Measurements from ENCODE around the gene ANP32E.

Gene ANP32E

GRCh38 chr1:150180474-150180873, 55.4 kb downstream of the ANP32E start:
- H3K4me2 ChIP-seq (ENCODE audit: low read depth, low read length) = no peak overlapping the region
- H3K9ac ChIP-seq (ENCODE audit: low read length) = no peak overlapping the region
- no peak overlapping the region for H2AFZ ChIP-seq (ENCODE audit: low read length)
- no peak for TF ChIP-seq CTCF (IDR thresholded peaks at IDR 0.05; ENCODE audit: low read length)
- TF ChIP-seq EZH2phosphoT487 (IDR thresholded peaks at IDR 0.05; ENCODE audit: low read length) = no peak
- TF ChIP-seq EZH2 (optimal IDR thresholded peaks at IDR 0.05; ENCODE audit: low read depth, low read length) = no peak
- no peak overlapping the region for H3K4me3 ChIP-seq (ENCODE audit: low read length)
- H3F3A ChIP-seq (ENCODE audit: insufficient read depth, low read length) = no peaks in the 10 kb centered on the region
- no peaks in the 10 kb centered on the region for H3K9me3 ChIP-seq (replicated peaks; ENCODE audit: insufficient read depth, low read length)
- H3K4me1 ChIP-seq (ENCODE audit: low read length) = no peaks in the 10 kb centered on the region
- H3K36me3 ChIP-seq (replicated peaks; ENCODE audit: insufficient read depth, low read length) = no peaks in the 10 kb centered on the region
- no peak for DNase-seq
- H4K20me1 ChIP-seq (ENCODE audit: insufficient read depth, low read length) = no peaks in the 10 kb centered on the region
- no peaks in the 10 kb centered on the region for H3K79me2 ChIP-seq (ENCODE audit: low read length)
- no peaks in the 10 kb centered on the region for H3K9me2 ChIP-seq (replicated peaks; ENCODE audit: insufficient read depth, low read length)
- H3K27ac ChIP-seq (ENCODE audit: low read length) = no peak overlapping the region
- no peaks in the 10 kb centered on the region for H3K27me3 ChIP-seq (replicated peaks; ENCODE audit: insufficient read depth, low read length)

DNA sequence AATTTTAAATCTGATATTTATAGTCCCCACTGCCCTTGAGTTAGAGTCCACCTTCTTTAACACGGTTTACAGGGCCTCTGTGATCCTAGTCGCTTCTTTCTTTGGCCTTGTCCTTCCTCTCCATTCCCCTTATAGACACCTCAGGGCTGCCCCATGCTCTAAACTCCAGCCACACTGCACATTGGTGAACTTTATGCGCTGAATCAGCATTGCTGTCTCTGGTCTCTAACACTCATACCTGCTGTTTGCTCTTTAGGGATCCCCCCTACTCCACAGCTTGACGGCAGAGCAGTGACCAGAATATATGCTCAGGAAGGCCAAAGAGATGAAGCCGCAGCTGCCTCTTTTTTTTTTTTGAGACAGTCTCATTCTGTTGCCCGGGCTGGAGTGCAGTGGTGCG, 56.0 kb downstream of the ANP32E start:
- no peak overlapping the region for H3K27ac ChIP-seq (ENCODE audit: low read length)
- no peak for DNase-seq
- no peaks in the 10 kb centered on the region for H3K79me2 ChIP-seq (ENCODE audit: low read length)
- no peak overlapping the region for H3K4me2 ChIP-seq (ENCODE audit: low read depth, low read length)
- no peak overlapping the region for H3K4me3 ChIP-seq (ENCODE audit: low read length)
- no peaks in the 10 kb centered on the region for H3K36me3 ChIP-seq (replicated peaks; ENCODE audit: insufficient read depth, low read length)
- TF ChIP-seq EZH2 (optimal IDR thresholded peaks at IDR 0.05; ENCODE audit: low read depth, low read length) (no peak), CTCF (IDR thresholded peaks at IDR 0.05; ENCODE audit: low read length) (no peak), EZH2phosphoT487 (IDR thresholded peaks at IDR 0.05; ENCODE audit: low read length) (no peak)
- H3K9ac ChIP-seq (ENCODE audit: low read length) = no peak overlapping the region
- no peaks in the 10 kb centered on the region for H3K9me2 ChIP-seq (replicated peaks; ENCODE audit: insufficient read depth, low read length)
- H3K27me3 ChIP-seq (replicated peaks; ENCODE audit: insufficient read depth, low read length) = no peaks in the 10 kb centered on the region
- H3F3A ChIP-seq (ENCODE audit: insufficient read depth, low read length) = no peaks in the 10 kb centered on the region
- no peaks in the 10 kb centered on the region for H3K9me3 ChIP-seq (replicated peaks; ENCODE audit: insufficient read depth, low read length)
- H2AFZ ChIP-seq (ENCODE audit: low read length) = no peak overlapping the region
- no peaks in the 10 kb centered on the region for H3K4me1 ChIP-seq (ENCODE audit: low read length)
- no peaks in the 10 kb centered on the region for H4K20me1 ChIP-seq (ENCODE audit: insufficient read depth, low read length)

- Histone ChIP-seq H3F3A (ENCODE audit: insufficient read depth, low read length) (no peaks in the 10 kb centered on the region), H3K9me3 (replicated peaks; ENCODE audit: insufficient read depth, low read length) (no peaks in the 10 kb centered on the region), H3K4me1 (ENCODE audit: low read length) (no peaks in the 10 kb centered on the region), H3K36me3 (replicated peaks; ENCODE audit: insufficient read depth, low read length) (no peaks in the 10 kb centered on the region), H3K9ac (ENCODE audit: low read length) (no peak overlapping the region), H2AFZ (ENCODE audit: low read length) (no peak overlapping the region), H3K9me2 (replicated peaks; ENCODE audit: insufficient read depth, low read length) (no peaks in the 10 kb centered on the region), H3K4me2 (ENCODE audit: low read depth, low read length) (no peak overlapping the region), H3K79me2 (ENCODE audit: low read length) (no peaks in the 10 kb centered on the region), H3K27me3 (replicated peaks; ENCODE audit: insufficient read depth, low read length) (no peaks in the 10 kb centered on the region), H4K20me1 (ENCODE audit: insufficient read depth, low read length) (no peaks in the 10 kb centered on the region), H3K27ac (ENCODE audit: low read length) (no peak overlapping the region), H3K4me3 (ENCODE audit: low read length) (no peak overlapping the region)
- TF ChIP-seq CTCF (IDR thresholded peaks at IDR 0.05; ENCODE audit: low read length) = no peak
- TF ChIP-seq EZH2 (optimal IDR thresholded peaks at IDR 0.05; ENCODE audit: low read depth, low read length) = no peak
- no peak for DNase-seq
Measured at GRCh38 chr1:150178548-150178947, 57.4 kb downstream of the ANP32E start.
